ENCODE results near the gene KDF1. TPM values are rescaled to one million over a fixed set of nuclear protein-coding genes. Genes with fewer than 3 reads are reported as not detected.

KDF1 gene
- total RNA-seq, 1 donor from 2014 or later, result 1.2 TPM

DNA sequence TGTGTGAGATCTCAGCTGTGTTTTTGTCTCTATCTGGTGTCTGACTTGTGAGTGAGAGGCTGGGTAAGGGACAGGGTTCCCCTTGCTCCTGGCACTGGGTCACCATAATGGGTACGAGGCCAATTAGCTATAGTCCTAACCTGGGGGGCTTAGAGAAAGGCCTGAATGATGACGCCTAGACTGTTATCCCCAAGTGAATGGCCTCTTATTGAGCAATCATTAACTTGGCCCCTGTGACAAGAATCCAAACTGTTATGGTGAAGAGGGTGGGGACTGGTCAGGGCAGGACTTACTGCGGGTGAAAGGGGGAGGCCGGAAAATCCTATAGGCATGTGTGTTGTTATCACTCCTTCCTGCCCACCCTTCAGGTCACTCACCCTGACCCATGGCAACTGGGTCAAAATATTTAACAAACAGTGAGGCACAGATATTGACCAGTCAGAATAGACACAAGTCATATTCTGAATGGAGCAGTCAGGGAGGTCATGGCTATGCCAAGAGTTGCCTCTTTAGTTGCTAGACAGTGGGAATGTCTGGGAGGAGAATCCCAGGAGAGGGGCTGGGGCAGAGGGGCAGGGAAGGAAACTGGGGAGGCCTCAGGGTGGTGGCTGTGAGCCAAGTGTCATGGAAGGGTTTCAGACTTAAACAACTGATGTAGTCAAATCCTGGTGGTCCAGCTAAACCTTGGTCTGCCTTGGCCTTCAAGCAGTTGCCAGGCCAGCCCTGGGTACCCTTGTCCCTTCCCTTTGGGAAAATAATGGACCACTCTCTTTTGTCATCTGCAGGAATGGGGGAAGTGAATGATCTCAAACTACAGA lies 49.7 kb downstream of the KDF1 start:
- Mint-ChIP-seq H3K27me3 (ENCODE audit: unreplicated experiment) (peaks cover 4% of the 10 kb centered on the region), H3K4me3 (ENCODE audit: unreplicated experiment) (no peak overlapping the region), H3K27ac (ENCODE audit: unreplicated experiment) (no peak overlapping the region), H3K4me1 (ENCODE audit: low read depth, unreplicated experiment) (peaks cover 10% of the 10 kb centered on the region), H3K36me3 (ENCODE audit: unreplicated experiment) (no peaks in the 10 kb centered on the region), H3K9me3 (ENCODE audit: unreplicated experiment) (no peaks in the 10 kb centered on the region)
- TF ChIP-seq, protein P1, sequence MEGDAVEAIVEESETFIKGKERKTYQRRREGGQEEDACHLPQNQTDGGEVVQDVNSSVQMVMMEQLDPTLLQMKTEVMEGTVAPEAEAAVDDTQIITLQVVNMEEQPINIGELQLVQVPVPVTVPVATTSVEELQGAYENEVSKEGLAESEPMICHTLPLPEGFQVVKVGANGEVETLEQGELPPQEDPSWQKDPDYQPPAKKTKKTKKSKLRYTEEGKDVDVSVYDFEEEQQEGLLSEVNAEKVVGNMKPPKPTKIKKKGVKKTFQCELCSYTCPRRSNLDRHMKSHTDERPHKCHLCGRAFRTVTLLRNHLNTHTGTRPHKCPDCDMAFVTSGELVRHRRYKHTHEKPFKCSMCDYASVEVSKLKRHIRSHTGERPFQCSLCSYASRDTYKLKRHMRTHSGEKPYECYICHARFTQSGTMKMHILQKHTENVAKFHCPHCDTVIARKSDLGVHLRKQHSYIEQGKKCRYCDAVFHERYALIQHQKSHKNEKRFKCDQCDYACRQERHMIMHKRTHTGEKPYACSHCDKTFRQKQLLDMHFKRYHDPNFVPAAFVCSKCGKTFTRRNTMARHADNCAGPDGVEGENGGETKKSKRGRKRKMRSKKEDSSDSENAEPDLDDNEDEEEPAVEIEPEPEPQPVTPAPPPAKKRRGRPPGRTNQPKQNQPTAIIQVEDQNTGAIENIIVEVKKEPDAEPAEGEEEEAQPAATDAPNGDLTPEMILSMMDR (IDR thresholded peaks at IDR 0.05; ENCODE audit: partially characterized antibody, unreplicated experiment), result no peak
- DNase-seq, result no peak

DNA sequence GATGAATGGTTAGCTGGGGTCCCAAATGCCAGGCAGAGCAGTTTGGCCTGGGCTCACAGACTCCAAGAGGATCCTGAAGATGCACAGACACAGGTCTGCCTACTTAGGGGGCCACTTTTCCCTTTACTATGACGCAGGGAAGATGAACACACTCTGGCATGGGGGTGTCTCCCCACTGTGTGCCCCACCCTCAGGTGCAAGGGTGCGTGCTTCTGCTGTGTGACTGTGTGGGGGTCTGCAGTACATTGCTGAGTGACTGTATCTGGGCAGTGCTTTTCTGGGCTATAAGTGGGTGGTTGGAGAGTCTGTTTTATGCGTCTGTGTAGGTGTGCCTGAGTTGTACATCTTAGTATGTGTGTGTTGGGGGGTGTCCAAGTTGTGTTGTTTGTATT lies 50.3 kb downstream of the KDF1 start:
- peaks cover 10% of the 10 kb centered on the region for H3K4me1 Mint-ChIP-seq (ENCODE audit: low read depth, unreplicated experiment)
- TF ChIP-seq, protein P1 (IDR thresholded peaks at IDR 0.05; ENCODE audit: partially characterized antibody, unreplicated experiment), result no peak
- H3K27ac Mint-ChIP-seq (ENCODE audit: unreplicated experiment), result no peak overlapping the region
- H3K36me3 Mint-ChIP-seq (ENCODE audit: unreplicated experiment), result no peaks in the 10 kb centered on the region
- peaks cover 4% of the 10 kb centered on the region for H3K27me3 Mint-ChIP-seq (ENCODE audit: unreplicated experiment)
- no peaks in the 10 kb centered on the region for H3K9me3 Mint-ChIP-seq (ENCODE audit: unreplicated experiment)
- no peak for DNase-seq
- no peak overlapping the region for H3K4me3 Mint-ChIP-seq (ENCODE audit: unreplicated experiment)

DNA sequence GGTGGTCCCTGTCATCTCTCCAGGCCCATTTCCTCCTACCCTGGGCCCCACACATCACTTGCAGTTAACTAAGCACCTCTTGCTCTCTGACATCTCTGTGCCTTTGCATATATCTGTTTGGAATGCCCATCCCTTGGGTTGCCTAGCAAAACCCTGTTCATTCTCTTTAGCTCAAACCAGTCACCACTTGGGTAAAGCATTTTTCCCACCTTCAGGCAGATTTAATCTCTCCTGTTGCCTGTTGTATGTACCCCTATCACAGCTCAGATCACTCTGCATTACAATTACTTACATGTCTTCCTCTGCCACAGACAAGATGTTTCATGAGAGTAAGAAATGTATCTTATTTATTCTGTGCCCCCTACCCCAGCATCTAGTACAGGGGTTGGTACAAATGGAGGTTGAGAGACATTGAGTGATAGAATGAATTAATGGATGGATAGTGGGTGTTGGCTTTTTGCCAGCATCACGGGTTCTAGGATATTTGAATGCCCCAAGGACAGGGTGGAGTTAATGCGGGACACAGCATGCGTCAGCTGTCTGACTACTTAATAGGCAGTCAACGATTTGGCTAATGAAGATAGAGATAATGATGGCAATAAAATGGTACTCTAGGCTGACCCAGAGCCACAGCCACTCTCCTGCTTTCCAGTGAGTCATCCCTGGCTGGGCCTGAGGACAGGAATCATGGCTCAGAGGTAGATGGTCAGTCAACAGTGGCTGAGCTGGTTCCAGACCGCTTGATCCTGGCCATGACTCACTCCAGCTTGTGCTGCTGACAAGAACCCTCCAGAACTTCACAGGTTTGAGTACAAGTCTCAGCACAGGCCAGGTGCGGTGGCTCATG lies 53.0 kb downstream of the KDF1 start:
- Mint-ChIP-seq H3K27ac (ENCODE audit: unreplicated experiment) (no peak overlapping the region), H3K27me3 (ENCODE audit: unreplicated experiment) (peaks cover 4% of the 10 kb centered on the region), H3K36me3 (ENCODE audit: unreplicated experiment) (no peaks in the 10 kb centered on the region), H3K4me3 (ENCODE audit: unreplicated experiment) (no peak overlapping the region), H3K4me1 (ENCODE audit: low read depth, unreplicated experiment) (peaks cover 6% of the 10 kb centered on the region), H3K9me3 (ENCODE audit: unreplicated experiment) (no peaks in the 10 kb centered on the region)
- TF ChIP-seq, protein P1 (IDR thresholded peaks at IDR 0.05; ENCODE audit: partially characterized antibody, unreplicated experiment), result no peak
- no peak for DNase-seq

DNA sequence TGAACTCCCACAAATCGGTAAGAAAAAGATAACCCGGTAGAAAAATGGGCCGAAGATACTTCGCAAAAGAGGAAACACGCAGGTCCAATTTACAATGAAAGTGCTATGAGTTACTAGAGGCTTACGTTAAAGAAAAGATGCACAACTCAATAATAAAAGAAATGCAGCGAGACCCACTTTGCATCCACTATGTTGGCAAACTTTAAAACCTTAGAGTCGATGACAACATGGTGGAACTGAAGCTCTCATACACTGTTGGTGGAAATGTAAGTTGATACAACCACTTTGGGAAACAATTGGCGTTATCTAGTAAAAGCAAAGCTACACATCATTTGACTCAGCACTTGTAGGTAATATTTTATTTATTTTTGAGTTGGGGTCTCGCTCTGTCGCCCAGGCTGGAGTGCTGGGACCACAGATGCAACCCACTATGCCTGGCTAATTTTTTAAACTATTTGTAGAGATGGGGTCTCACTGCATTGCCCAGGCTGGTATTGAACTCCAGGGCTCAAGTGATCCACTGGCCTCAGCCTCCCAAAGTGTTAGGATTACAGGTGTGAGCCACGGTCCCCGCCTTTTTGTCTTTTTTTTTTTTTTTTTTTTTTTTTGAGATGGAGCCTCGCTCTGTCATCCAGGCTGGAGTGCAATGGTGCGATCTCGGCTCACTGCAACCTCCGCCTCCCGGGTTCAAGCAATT lies 59.3 kb downstream of the KDF1 start:
- Mint-ChIP-seq H3K27me3 (ENCODE audit: unreplicated experiment) (no peaks in the 10 kb centered on the region), H3K4me3 (ENCODE audit: unreplicated experiment) (peak overlapping the region; percentile 96), H3K9me3 (ENCODE audit: unreplicated experiment) (peaks cover 10% of the 10 kb centered on the region), H3K4me1 (ENCODE audit: low read depth, unreplicated experiment) (peaks cover 6% of the 10 kb centered on the region), H3K36me3 (ENCODE audit: unreplicated experiment) (no peaks in the 10 kb centered on the region), H3K27ac (ENCODE audit: unreplicated experiment) (peak overlapping the region; percentile 89)
- TF ChIP-seq, protein P1 (IDR thresholded peaks at IDR 0.05; ENCODE audit: partially characterized antibody, unreplicated experiment), result no peak
- no peak for DNase-seq
